MCF 10A (cell line): ENCODE data around the gene EFEMP1. TPM values are rescaled to one million over a fixed set of nuclear protein-coding genes. Genes with fewer than 3 reads are reported as not detected.

Experiments
- BruUV-seq: library from RNA; stranded (reverse); fragments of 400-500 nt; replicated peaks from 2 replicates; lab custom pipeline; 2021; lab: Mats Ljungman, UMichigan
- CTCF ChIA-PET: fragments of 300-600 bp; sonication (Branson Sonifier 250); formaldehyde crosslinking; extraction: SDS; loops from one replicate; lab custom pipeline; 2021; ENCODE audit warnings: antibody characterized with exemption, inconsistent platforms; lab: Yijun Ruan, JAX
- POLR2A ChIA-PET: fragments of 300-600, 350-650 bp; sonication (Branson Sonifier 250); formaldehyde crosslinking; extraction: SDS; loops from one replicate; lab custom pipeline; 2020; ENCODE audit warnings: antibody characterized with exemption, inconsistent platforms; lab: Yijun Ruan, JAX
- DNase-seq: peaks from one replicate; pipeline ENCODE4 v3.0.0-alpha.2; 2018; ENCODE audit not compliant: unreplicated experiment
- H3K27ac Mint-ChIP-seq: one replicate; pipeline ENCODE4 v1.8.0; 2022; ENCODE audit warnings: mild to moderate bottlenecking, low read depth, mixed read lengths; ENCODE audit not compliant: unreplicated experiment
- H3K27me3 Mint-ChIP-seq: one replicate; pipeline ENCODE4 v1.8.0; 2022; ENCODE audit warnings: mixed read lengths; ENCODE audit not compliant: insufficient read depth, unreplicated experiment
- H3K36me3 Mint-ChIP-seq: one replicate; pipeline ENCODE4 v1.8.0; 2022; ENCODE audit warnings: mild to moderate bottlenecking, moderate library complexity, mixed read lengths; ENCODE audit not compliant: insufficient read depth, unreplicated experiment
- H3K4me1 Mint-ChIP-seq: one replicate; pipeline ENCODE4 v1.8.0; 2022; ENCODE audit warnings: mixed read lengths; ENCODE audit not compliant: insufficient read depth, unreplicated experiment
- H3K4me3 Mint-ChIP-seq: one replicate; pipeline ENCODE4 v1.8.0; 2022; ENCODE audit warnings: mild to moderate bottlenecking, moderate library complexity, mixed read lengths; ENCODE audit not compliant: unreplicated experiment
- H3K9me3 Mint-ChIP-seq: one replicate; pipeline ENCODE4 v1.8.0; 2022; ENCODE audit warnings: mixed read lengths; ENCODE audit not compliant: unreplicated experiment
- intact Hi-C: fragments of 100-400 bp; cut with micrococcal nuclease; formaldehyde crosslinking; loops from 2 replicates; pipeline ENCODE4 v1.14.1; 2022
- total RNA-seq: library from RNA; stranded (reverse); gene quantifications from 2 replicates; pipeline ENCODE4 v1.2.3, GENCODE V29; 2022
- TF ChIP-seq, protein P1 (sequence below): fragments of 200-600 bp; IDR thresholded peaks from one replicate; pipeline ENCODE4 v1.8.0; 2022; ENCODE audit warnings: antibody characterized with exemption, mild to moderate bottlenecking; ENCODE audit not compliant: unreplicated experiment

Gene EFEMP1
- total RNA-seq, 1 experiment from 2014 or later, result 163 TPM

DNA sequence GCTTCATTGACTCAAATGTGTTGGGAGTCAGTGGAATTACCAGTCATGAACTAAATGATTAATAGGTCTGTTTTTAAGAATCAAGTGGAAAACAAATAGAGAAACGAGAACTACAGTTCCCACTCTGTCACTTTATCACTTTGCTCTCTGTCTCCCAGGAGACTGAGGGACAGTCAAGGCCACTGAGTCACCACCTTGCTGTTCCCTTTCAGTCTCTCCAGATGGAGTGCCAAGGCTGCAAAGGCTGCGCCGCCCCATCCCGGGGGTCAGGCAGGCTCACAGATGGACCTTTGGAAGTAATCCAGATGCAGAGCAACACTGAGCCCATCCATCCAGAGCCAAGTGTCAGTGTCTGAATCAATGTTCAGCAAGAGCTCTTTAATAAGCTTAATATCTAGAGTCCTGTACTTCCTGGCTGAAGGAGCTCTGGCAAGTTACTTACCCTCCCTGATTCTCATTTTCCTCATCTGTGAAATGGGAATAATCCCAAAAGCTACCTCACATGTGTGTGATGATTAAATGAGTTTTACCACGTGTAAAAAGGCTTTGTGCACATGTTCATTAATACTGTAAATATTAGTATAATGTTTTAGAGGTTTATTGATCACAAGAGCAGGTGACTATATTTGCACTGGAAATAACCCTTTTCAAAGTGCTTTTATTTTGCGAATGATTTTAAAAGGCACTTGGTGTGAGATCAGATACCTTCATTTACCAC is 43.0 kb upstream of the EFEMP1 start:
- intact Hi-C loops, result no loop called here
- Mint-ChIP-seq H3K4me1 (peaks cover 3% of the 10 kb centered on the region), H3K9me3 (no peaks in the 10 kb centered on the region), H3K36me3 (no peaks in the 10 kb centered on the region), H3K4me3 (no peak overlapping the region), H3K27me3 (no peaks in the 10 kb centered on the region), H3K27ac (no peak overlapping the region)
- BruUV-seq, result no TSS peak
- no peak for DNase-seq
- TF ChIP-seq, protein P1, sequence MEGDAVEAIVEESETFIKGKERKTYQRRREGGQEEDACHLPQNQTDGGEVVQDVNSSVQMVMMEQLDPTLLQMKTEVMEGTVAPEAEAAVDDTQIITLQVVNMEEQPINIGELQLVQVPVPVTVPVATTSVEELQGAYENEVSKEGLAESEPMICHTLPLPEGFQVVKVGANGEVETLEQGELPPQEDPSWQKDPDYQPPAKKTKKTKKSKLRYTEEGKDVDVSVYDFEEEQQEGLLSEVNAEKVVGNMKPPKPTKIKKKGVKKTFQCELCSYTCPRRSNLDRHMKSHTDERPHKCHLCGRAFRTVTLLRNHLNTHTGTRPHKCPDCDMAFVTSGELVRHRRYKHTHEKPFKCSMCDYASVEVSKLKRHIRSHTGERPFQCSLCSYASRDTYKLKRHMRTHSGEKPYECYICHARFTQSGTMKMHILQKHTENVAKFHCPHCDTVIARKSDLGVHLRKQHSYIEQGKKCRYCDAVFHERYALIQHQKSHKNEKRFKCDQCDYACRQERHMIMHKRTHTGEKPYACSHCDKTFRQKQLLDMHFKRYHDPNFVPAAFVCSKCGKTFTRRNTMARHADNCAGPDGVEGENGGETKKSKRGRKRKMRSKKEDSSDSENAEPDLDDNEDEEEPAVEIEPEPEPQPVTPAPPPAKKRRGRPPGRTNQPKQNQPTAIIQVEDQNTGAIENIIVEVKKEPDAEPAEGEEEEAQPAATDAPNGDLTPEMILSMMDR, result no peak
- ChIA-PET CTCF (interaction anchor here (1.1 to 10.4 kb wide), 3 partner anchors 9 to 197 kb away, joined by 3 to 204 read pairs (median 3); no protein-coding TSS in a partner anchor), POLR2A (interaction anchor here (1.6 kb wide), 1 partner anchor 43 kb away, joined by 3 read pairs; the partner anchor contains the start of gene EFEMP1)

DNA sequence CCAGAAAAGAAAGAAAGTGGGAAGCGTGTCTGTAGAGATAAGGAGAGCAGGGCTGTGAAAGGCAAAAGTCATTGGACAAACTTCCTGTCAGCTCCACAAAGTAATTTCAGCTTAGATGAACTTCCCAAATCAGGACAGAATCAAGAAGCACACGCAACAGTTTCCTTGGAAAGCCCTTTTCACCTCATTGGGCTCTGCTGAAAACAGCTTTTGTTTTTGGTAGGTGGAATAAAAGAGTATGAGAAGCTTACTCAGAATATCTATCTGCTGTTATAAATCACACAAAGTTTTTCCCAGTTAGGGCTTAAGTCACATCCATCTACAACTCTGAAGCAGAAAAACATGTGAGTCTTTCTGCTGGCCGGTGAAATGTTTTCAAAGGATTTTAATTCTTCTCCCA is 42.4 kb upstream of the EFEMP1 start:
- H3K36me3 Mint-ChIP-seq, result no peaks in the 10 kb centered on the region
- ChIA-PET CTCF (interaction anchor here (0.6 to 10.4 kb wide), 6 partner anchors 9 to 249 kb away, joined by 3 to 204 read pairs (median 6); no protein-coding TSS in a partner anchor), POLR2A (interaction anchor here (1.6 kb wide), 1 partner anchor 42 kb away, joined by 3 read pairs; the partner anchor contains the start of gene EFEMP1)
- intact Hi-C loops, result no loop called here
- no TSS peak for BruUV-seq
- no peaks in the 10 kb centered on the region for H3K27me3 Mint-ChIP-seq
- TF ChIP-seq, protein P1, result no peak
- peaks cover 9% of the 10 kb centered on the region for H3K4me1 Mint-ChIP-seq
- H3K9me3 Mint-ChIP-seq, result no peaks in the 10 kb centered on the region
- H3K27ac Mint-ChIP-seq, result no peak overlapping the region
- no peak overlapping the region for H3K4me3 Mint-ChIP-seq
- DNase-seq, result no peak

DNA sequence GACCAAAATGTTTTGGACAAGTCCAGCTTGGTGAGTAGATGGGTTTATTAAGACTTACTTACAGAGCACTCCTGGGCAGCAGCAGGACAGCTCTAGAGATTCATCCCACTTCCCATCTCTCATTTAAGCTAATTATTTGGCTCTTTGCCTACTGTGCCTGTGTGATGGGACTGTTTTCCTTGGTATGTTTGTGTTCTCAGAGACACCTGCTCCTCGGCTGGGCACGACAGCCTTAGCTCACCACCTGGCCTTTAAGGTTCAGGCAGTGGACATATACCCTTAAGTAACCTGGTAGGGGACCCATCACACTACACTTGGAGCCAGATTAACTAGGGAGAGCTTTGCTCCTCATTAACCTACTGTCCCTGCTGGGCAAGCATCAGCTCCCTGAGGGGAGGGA is 41.7 kb upstream of the EFEMP1 start:
- CTCF ChIA-PET, result interaction anchor here (0.8 to 10.4 kb wide), 8 partner anchors 13 to 248 kb away, joined by 3 to 204 read pairs (median 6); partner anchors contain the start of gene EFEMP1
- Mint-ChIP-seq H3K27me3 (no peaks in the 10 kb centered on the region), H3K4me1 (peaks cover 10% of the 10 kb centered on the region), H3K36me3 (no peaks in the 10 kb centered on the region), H3K9me3 (no peaks in the 10 kb centered on the region), H3K27ac (no peak overlapping the region), H3K4me3 (no peak overlapping the region)
- DNase-seq, result no peak
- BruUV-seq, result no TSS peak
- POLR2A ChIA-PET, result interaction anchor here (1.6 kb wide), 1 partner anchor 42 kb away, joined by 3 read pairs; the partner anchor contains the start of gene EFEMP1
- intact Hi-C loops, result no loop called here
- TF ChIP-seq, protein P1, result no peak

DNA sequence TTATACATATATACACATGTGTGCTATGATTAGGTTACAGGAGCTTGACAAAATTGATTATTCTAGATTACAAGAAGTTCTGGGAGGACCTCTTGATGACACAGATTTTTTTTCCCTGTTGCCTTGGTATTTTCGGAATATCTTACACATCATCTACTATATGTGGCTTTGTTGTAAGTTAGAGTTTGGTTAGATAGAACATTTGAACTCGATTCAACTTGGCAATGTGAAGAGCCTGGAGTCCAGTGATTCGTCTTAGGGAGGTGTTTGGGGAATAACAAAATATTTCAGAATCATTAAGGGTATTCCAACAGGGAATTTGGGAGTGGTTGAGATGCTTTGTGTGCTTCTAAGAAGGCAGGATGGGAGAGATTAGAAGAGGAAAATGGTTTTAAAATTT is 39.3 kb upstream of the EFEMP1 start:
- no peaks in the 10 kb centered on the region for H3K36me3 Mint-ChIP-seq
- BruUV-seq, result no TSS peak
- DNase-seq, result no peak
- H3K27ac Mint-ChIP-seq, result no peak overlapping the region
- ChIA-PET CTCF (interaction anchor here (0.6 to 10.4 kb wide), 24 partner anchors 14 to 377 kb away, joined by 3 to 204 read pairs (median 4); partner anchors contain the start of gene EFEMP1), POLR2A (interaction anchor here (0.8 to 6.5 kb wide), 5 partner anchors 40 to 193 kb away, joined by 3 to 62 read pairs (median 3); partner anchors contain the start of gene EFEMP1)
- peaks cover 24% of the 10 kb centered on the region for H3K4me1 Mint-ChIP-seq
- TF ChIP-seq, protein P1, result no peak
- H3K4me3 Mint-ChIP-seq, result no peak overlapping the region
- no peaks in the 10 kb centered on the region for H3K9me3 Mint-ChIP-seq
- intact Hi-C loops, result no loop called here
- H3K27me3 Mint-ChIP-seq, result no peaks in the 10 kb centered on the region
